Jurkat, Clone E6-1 (cell line): ENCODE measurements around the gene PIK3IP1.
"Not testable (repeated sequence)": the region's sequence is repeated elsewhere in the genome, so short reads cannot be mapped to it uniquely, and the experiment has no call there.

Experiments used
- DNase-seq: peaks from one replicate; pipeline ENCODE4 v3.0.0-alpha.2; 2011; ENCODE audit warnings: low read depth, low spot score
- H3K4me3 ChIP-seq: 2 replicates; pipeline ENCODE4 v1.5.1; 2011; ENCODE audit warnings: mild to moderate bottlenecking, low read length, control low read depth, moderate library complexity

PIK3IP1 gene

GRCh38 chr22:31263896-31264640 is 28.2 kb downstream of the PIK3IP1 start:
- H3K4me3 ChIP-seq: no peak overlapping the region
- DNase-seq: no peak

- H3K4me3 ChIP-seq: no peak overlapping the region
- DNase-seq: no peak
Observed at GRCh38 chr22:31262312-31263133, 29.8 kb downstream of the PIK3IP1 start.

- H3K4me3 ChIP-seq: no peak overlapping the region
- DNase-seq: no peak
Observed at GRCh38 chr22:31260474-31260856, 31.8 kb downstream of the PIK3IP1 start.

GRCh38 chr22:31259798-31260473 is 32.4 kb downstream of the PIK3IP1 start:
- H3K4me3 ChIP-seq: no peak overlapping the region
- no peak for DNase-seq

GRCh38 chr22:31253949-31254348 is 38.3 kb downstream of the PIK3IP1 start:
- no peak for DNase-seq
- H3K4me3 ChIP-seq: no peak overlapping the region

GRCh38 chr22:31250740-31251600 is 41.3 kb downstream of the PIK3IP1 start:
- no peak for DNase-seq
- H3K4me3 ChIP-seq: no peak overlapping the region

GRCh38 chr22:31248965-31249958 is 43.0 kb downstream of the PIK3IP1 start:
- no peak for DNase-seq
- no peak overlapping the region for H3K4me3 ChIP-seq

- peak; percentile 81 for DNase-seq
- H3K4me3 ChIP-seq: peak overlapping the region; percentile 32
Observed at GRCh38 chr22:31248138-31248745, 44.0 kb downstream of the PIK3IP1 start.

GRCh38 chr22:31247726-31248125 is 44.6 kb downstream of the PIK3IP1 start:
- peak overlapping the region; percentile 32 for H3K4me3 ChIP-seq
- DNase-seq: no peak

GRCh38 chr22:31246687-31247086 is 45.6 kb downstream of the PIK3IP1 start:
- no peak for DNase-seq
- no peak overlapping the region for H3K4me3 ChIP-seq

- DNase-seq, H3K4me3 ChIP-seq: not testable (repeated sequence)
Observed at GRCh38 chr22:31245998-31246397, 46.3 kb downstream of the PIK3IP1 start.

- no peak overlapping the region for H3K4me3 ChIP-seq
- peak; percentile 46 for DNase-seq
Observed at GRCh38 chr22:31244943-31245451, 47.3 kb downstream of the PIK3IP1 start.

GRCh38 chr22:31244046-31244942 is 48.0 kb downstream of the PIK3IP1 start:
- H3K4me3 ChIP-seq: no peak overlapping the region
- no peak for DNase-seq

- DNase-seq: no peak
- H3K4me3 ChIP-seq: no peak overlapping the region
Observed at GRCh38 chr22:31243339-31244045, 48.8 kb downstream of the PIK3IP1 start.

- no peak overlapping the region for H3K4me3 ChIP-seq
- DNase-seq: no peak
Observed at GRCh38 chr22:31241936-31242335, 50.4 kb downstream of the PIK3IP1 start.

GRCh38 chr22:31241200-31241599 is 51.1 kb downstream of the PIK3IP1 start:
- DNase-seq: no peak
- no peak overlapping the region for H3K4me3 ChIP-seq
